Tibial nerve (tissue), 3 donors: Measurements from ENCODE around the gene PIGX.

Experiments used
- POLR2A ChIP-seq, 2 donors: fragments of 450-650 bp; IDR thresholded peaks; one replicate each; pipeline ENCODE4 v1.6.1; 2017; ENCODE audit warnings: antibody characterized with exemption in 2 of 2, mild to moderate bottlenecking in 2 of 2, moderate library complexity in 2 of 2
- TF ChIP-seq, protein P1 (sequence below), 5 experiments: fragments of 200-600 bp in 3 of 5; fragments of 450-650 bp in 2 of 5; sonication (generic) in 3 of 5; IDR thresholded peaks; one replicate each; pipeline ENCODE4 v1.5.1; 2016 to 2019; ENCODE audit warnings: antibody characterized with exemption in 5 of 5, mild to moderate bottlenecking in 3 of 5, moderate library complexity in 2 of 5

DNA sequence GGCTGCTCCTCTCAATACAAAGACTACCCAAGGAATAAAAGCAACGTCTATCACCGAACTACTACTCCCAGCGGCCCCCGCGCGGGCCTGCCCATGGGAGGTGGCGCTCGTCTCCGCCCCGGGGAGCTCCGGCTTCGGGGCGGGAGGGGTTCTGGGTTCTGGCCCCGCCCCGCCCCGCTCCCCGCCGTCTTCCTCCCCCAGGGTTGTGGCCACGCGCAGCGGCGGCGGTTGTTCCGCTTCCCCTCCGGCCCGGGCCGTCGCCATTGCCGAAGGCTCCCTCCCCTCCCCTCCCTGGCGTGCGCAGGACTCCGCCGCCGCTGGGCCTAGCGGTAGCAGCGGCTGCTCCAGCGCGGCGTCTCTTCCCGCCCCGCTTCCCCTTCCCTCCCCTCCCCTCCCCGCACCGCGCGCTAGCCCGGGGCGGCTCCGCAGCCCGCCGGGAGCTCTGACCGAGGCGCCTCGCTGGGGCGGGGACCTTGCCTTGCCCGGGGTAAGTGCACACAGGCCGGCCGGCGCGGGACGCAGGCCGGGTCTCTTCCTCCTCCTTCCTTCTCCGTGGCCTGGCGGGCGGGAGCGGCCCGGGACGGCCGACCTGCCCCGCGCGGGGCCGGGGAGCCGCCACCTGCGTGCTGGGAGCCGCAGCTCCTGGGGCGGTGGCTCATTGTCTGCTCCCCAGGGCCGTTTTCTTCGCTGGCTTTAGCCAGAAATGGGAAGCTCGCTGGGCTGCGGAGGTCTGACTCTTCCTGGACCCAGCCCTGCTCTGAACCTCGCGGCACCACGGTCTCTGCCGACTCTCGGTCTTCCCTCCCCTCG is 27.7 kb downstream of the PIGX start, which contains the start of gene PAK2:
- TF ChIP-seq, protein P1, sequence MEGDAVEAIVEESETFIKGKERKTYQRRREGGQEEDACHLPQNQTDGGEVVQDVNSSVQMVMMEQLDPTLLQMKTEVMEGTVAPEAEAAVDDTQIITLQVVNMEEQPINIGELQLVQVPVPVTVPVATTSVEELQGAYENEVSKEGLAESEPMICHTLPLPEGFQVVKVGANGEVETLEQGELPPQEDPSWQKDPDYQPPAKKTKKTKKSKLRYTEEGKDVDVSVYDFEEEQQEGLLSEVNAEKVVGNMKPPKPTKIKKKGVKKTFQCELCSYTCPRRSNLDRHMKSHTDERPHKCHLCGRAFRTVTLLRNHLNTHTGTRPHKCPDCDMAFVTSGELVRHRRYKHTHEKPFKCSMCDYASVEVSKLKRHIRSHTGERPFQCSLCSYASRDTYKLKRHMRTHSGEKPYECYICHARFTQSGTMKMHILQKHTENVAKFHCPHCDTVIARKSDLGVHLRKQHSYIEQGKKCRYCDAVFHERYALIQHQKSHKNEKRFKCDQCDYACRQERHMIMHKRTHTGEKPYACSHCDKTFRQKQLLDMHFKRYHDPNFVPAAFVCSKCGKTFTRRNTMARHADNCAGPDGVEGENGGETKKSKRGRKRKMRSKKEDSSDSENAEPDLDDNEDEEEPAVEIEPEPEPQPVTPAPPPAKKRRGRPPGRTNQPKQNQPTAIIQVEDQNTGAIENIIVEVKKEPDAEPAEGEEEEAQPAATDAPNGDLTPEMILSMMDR (IDR thresholded peaks at IDR 0.05), result peak in 3 of 5 experiments; percentile 4 to 38 (median 24)
- TF ChIP-seq POLR2A (IDR thresholded peaks at IDR 0.05), result peak in 1 of 2 donors; percentile 60
